Osteoblast (primary cell): ENCODE data around the gene REPS1. TPM values are rescaled to one million over a fixed set of nuclear protein-coding genes. Genes with fewer than 3 reads are reported as not detected.

ENCODE experiments used
- DNase-seq: peaks from one replicate; pipeline ENCODE4 v3.0.0; 2011; ENCODE audit warnings: low spot score, mixed read lengths; ENCODE audit not compliant: insufficient read length; ENCODE audit errors: missing footprints
- H2AFZ ChIP-seq: 2 replicates; pipeline ENCODE4 v1.6.0; 2011; ENCODE audit warnings: mild to moderate bottlenecking, low read length
- H3K27ac ChIP-seq: 2 replicates; pipeline ENCODE4 v1.5.1; 2011; ENCODE audit warnings: mild to moderate bottlenecking, low read depth, low read length, moderate library complexity
- H3K27me3 ChIP-seq: 2 replicates; pipeline ENCODE4 v1.6.0; 2012; ENCODE audit warnings: mild to moderate bottlenecking, control low read depth, inconsistent platforms, low read length, moderate library complexity; ENCODE audit not compliant: insufficient read depth
- H3K36me3 ChIP-seq: 2 replicates; pipeline ENCODE4 v1.5.1; 2011; ENCODE audit warnings: mild to moderate bottlenecking, low read length, control low read depth, moderate library complexity; ENCODE audit not compliant: insufficient read depth
- H3K4me1 ChIP-seq: 2 replicates; pipeline ENCODE4 v1.5.1; 2011; ENCODE audit warnings: mild to moderate bottlenecking, low read length, control low read depth, moderate library complexity; ENCODE audit not compliant: insufficient read depth
- H3K4me2 ChIP-seq: 2 replicates; pipeline ENCODE4 v1.6.0; 2011; ENCODE audit warnings: mild to moderate bottlenecking, low read length; ENCODE audit not compliant: insufficient read depth
- H3K4me3 ChIP-seq: fragments of 200-600 bp; sonication (generic); 3 replicates; pipeline ENCODE4 v1.5.1; 2012; ENCODE audit warnings: mild to moderate bottlenecking, low read length, inconsistent platforms; ENCODE audit not compliant: insufficient read depth
- H3K79me2 ChIP-seq: 2 replicates; pipeline ENCODE4 v1.6.0; 2012; ENCODE audit warnings: mild to moderate bottlenecking, low read length, control low read depth, inconsistent platforms; ENCODE audit not compliant: insufficient read depth
- H3K9me3 ChIP-seq: 2 replicates; pipeline ENCODE4 v1.5.1; 2011; ENCODE audit warnings: low read depth, low read length, control low read depth
- H4K20me1 ChIP-seq: 2 replicates; pipeline ENCODE4 v1.6.0; 2012; ENCODE audit warnings: mild to moderate bottlenecking, low read length, control low read depth; ENCODE audit not compliant: insufficient read depth
- CTCF ChIP-seq: IDR thresholded peaks from 2 replicates; pipeline ENCODE4 v1.5.1; 2011; ENCODE audit warnings: mild to moderate bottlenecking, low read depth, low read length, moderate library complexity; ENCODE audit errors: extremely low read depth
- total RNA-seq: library from RNA; depleted of rRNA; stranded (reverse); fragments of >200 nt; gene quantifications from 2 replicates; pipeline ENCODE4 v1.2.3, GENCODE V29; 2012

The REPS1 gene
- total RNA-seq, 1 donor: 43.1 TPM

- no peak overlapping the region for H3K27ac ChIP-seq
These were observed 29.2 kb upstream of the REPS1 start for GRCh38 chr6:139017227-139017626.

GRCh38 chr6:139016337-139017213 lies 28.5 kb upstream of the REPS1 start:
- no peak overlapping the region for H3K4me3 ChIP-seq
- H3K4me2 ChIP-seq: no peak overlapping the region
- no peaks in the 10 kb centered on the region for H4K20me1 ChIP-seq
- no peaks in the 10 kb centered on the region for H3K4me1 ChIP-seq
- no peak overlapping the region for H3K27ac ChIP-seq
- H3K36me3 ChIP-seq: no peaks in the 10 kb centered on the region
- H2AFZ ChIP-seq: no peak overlapping the region
- no peak for TF ChIP-seq CTCF
- H3K79me2 ChIP-seq: no peaks in the 10 kb centered on the region
- no peak for DNase-seq
- H3K27me3 ChIP-seq: no peaks in the 10 kb centered on the region
- no peaks in the 10 kb centered on the region for H3K9me3 ChIP-seq

More at GRCh38 chr6:139017227-139017626, 29.2 kb upstream of the REPS1 start:
- Histone ChIP-seq H3K4me3 (no peak overlapping the region), H3K4me1 (no peaks in the 10 kb centered on the region), H2AFZ (no peak overlapping the region), H3K9me3 (no peaks in the 10 kb centered on the region), H4K20me1 (no peaks in the 10 kb centered on the region), H3K4me2 (no peak overlapping the region), H3K36me3 (no peaks in the 10 kb centered on the region), H3K27me3 (no peaks in the 10 kb centered on the region), H3K79me2 (no peaks in the 10 kb centered on the region)
- no peak for TF ChIP-seq CTCF
- DNase-seq: no peak

GRCh38 chr6:139014945-139015344 lies 26.9 kb upstream of the REPS1 start:
- DNase-seq: no peak
- Histone ChIP-seq H3K79me2 (no peaks in the 10 kb centered on the region), H3K4me1 (no peaks in the 10 kb centered on the region), H3K36me3 (no peaks in the 10 kb centered on the region), H3K4me2 (no peak overlapping the region), H2AFZ (no peak overlapping the region), H3K9me3 (no peaks in the 10 kb centered on the region), H3K4me3 (no peak overlapping the region), H3K27me3 (no peaks in the 10 kb centered on the region), H4K20me1 (no peaks in the 10 kb centered on the region), H3K27ac (no peak overlapping the region)
- TF ChIP-seq CTCF: no peak

GRCh38 chr6:139013185-139013800 lies 25.2 kb upstream of the REPS1 start:
- no peak for DNase-seq
- Histone ChIP-seq H2AFZ (no peak overlapping the region), H4K20me1 (no peaks in the 10 kb centered on the region), H3K27me3 (no peaks in the 10 kb centered on the region), H3K79me2 (no peaks in the 10 kb centered on the region), H3K4me2 (no peak overlapping the region), H3K4me1 (no peaks in the 10 kb centered on the region), H3K36me3 (no peaks in the 10 kb centered on the region), H3K27ac (no peak overlapping the region), H3K4me3 (no peak overlapping the region), H3K9me3 (no peaks in the 10 kb centered on the region)
- no peak for TF ChIP-seq CTCF
